Liver (tissue), 9 donors: ENCODE data around the gene TMEM248. TPM values are rescaled to one million over a fixed set of nuclear protein-coding genes. Genes with fewer than 3 reads are reported as not detected.

Experiments
- DNase-seq: peaks from one replicate; pipeline ENCODE4 v3.0.0-alpha.2; 2017; ENCODE audit warnings: low spot score
- H3K27ac ChIP-seq, 2 donors: one replicate each; pipeline ENCODE4 v1.7.0; 2013; ENCODE audit warnings: inconsistent platforms in 2 of 2, low read length in 2 of 2, control low read depth in 1 of 2, low read depth in 1 of 2, mild to moderate bottlenecking in 1 of 2
- H3K27me3 ChIP-seq, 4 donors: one replicate each; pipeline versions ENCODE4 v1.6.1 to v1.7.0; 2013; ENCODE audit warnings: low read length in 3 of 4, inconsistent platforms in 1 of 4, mild to moderate bottlenecking in 1 of 4, moderate library complexity in 1 of 4; ENCODE audit not compliant: control insufficient read depth in 4 of 4, insufficient read depth in 4 of 4
- H3K36me3 ChIP-seq, 4 donors: one replicate each; pipeline versions ENCODE4 v1.6.1 to v1.7.0; 2013; ENCODE audit warnings: low read length in 3 of 4, mild to moderate bottlenecking in 3 of 4, low read depth in 1 of 4, moderate library complexity in 1 of 4; ENCODE audit not compliant: control insufficient read depth in 4 of 4, insufficient read depth in 3 of 4
- H3K4me1 ChIP-seq, 4 donors: one replicate each; pipeline versions ENCODE4 v1.6.1 to v1.7.0; 2013; ENCODE audit warnings: low read length in 3 of 4, mild to moderate bottlenecking in 3 of 4, moderate library complexity in 1 of 4; ENCODE audit not compliant: control insufficient read depth in 4 of 4, insufficient read depth in 4 of 4
- H3K4me3 ChIP-seq, 3 donors: one replicate each; pipeline versions ENCODE4 v1.6.1 to v1.7.0; 2013; ENCODE audit warnings: low read length in 3 of 3, control low read depth in 1 of 3, low read depth in 1 of 3, mild to moderate bottlenecking in 1 of 3
- H3K9ac ChIP-seq, 2 donors: one replicate each; pipeline ENCODE4 v1.7.0; 2013; ENCODE audit warnings: low read length in 2 of 2, mild to moderate bottlenecking in 2 of 2, moderate library complexity in 2 of 2, control low read depth in 1 of 2, low read depth in 1 of 2
- H3K9me3 ChIP-seq, 4 donors: one replicate each; pipeline versions ENCODE4 v1.6.1 to v1.7.0; 2013; ENCODE audit warnings: low read length in 3 of 4; ENCODE audit not compliant: control insufficient read depth in 4 of 4
- CTCF ChIP-seq: fragments of 150-350 bp; IDR thresholded peaks from 2 replicates; pipeline ENCODE4 v1.5.1; 2017; ENCODE audit warnings: improper control_type of control experiment, low read depth, low read length; ENCODE audit not compliant: missing input control
- EGR1 ChIP-seq, 2 donors: IDR thresholded peaks; 2 replicates each; pipeline ENCODE4 v1.6.1; 2016 to 2018; ENCODE audit warnings: antibody characterized with exemption in 2 of 2, low read depth in 2 of 2
- FOXA1 ChIP-seq: IDR thresholded peaks from 2 replicates; pipeline ENCODE4 v1.6.1; 2016; ENCODE audit warnings: antibody characterized with exemption
- FOXA2 ChIP-seq: IDR thresholded peaks from 2 replicates; pipeline ENCODE4 v1.6.1; 2016; ENCODE audit warnings: antibody characterized with exemption
- GABPA ChIP-seq, 2 donors: IDR thresholded peaks in 1 of 2; conservative IDR thresholded peaks in 1 of 2; 2 replicates each; pipeline ENCODE4 v1.6.1; 2016; ENCODE audit warnings: antibody characterized with exemption in 2 of 2, mild to moderate bottlenecking in 1 of 2, moderate library complexity in 1 of 2
- HNF4A ChIP-seq, 2 donors: conservative IDR thresholded peaks; 2 replicates each; pipeline ENCODE4 v1.6.1; 2016; ENCODE audit warnings: antibody characterized with exemption in 2 of 2, mild to moderate bottlenecking in 2 of 2
- HNF4G ChIP-seq: IDR thresholded peaks from 2 replicates; pipeline ENCODE4 v1.6.1; 2016; ENCODE audit warnings: antibody characterized with exemption
- JUND ChIP-seq, 2 donors: IDR thresholded peaks; 2 replicates each; pipeline ENCODE4 v1.6.1; 2016; ENCODE audit warnings: antibody characterized with exemption in 2 of 2
- NR2F2 ChIP-seq: IDR thresholded peaks from 2 replicates; pipeline ENCODE4 v1.6.1; 2016; ENCODE audit warnings: antibody characterized with exemption
- RAD21 ChIP-seq, 2 donors: IDR thresholded peaks; 2 replicates each; pipeline ENCODE4 v1.6.1; 2016; ENCODE audit warnings: antibody characterized with exemption in 2 of 2, mild to moderate bottlenecking in 2 of 2
- RXRA ChIP-seq, 2 donors: IDR thresholded peaks; 2 replicates each; pipeline ENCODE4 v1.6.1; 2017 to 2018; ENCODE audit warnings: antibody characterized with exemption in 2 of 2, mild to moderate bottlenecking in 1 of 2
- SP1 ChIP-seq: IDR thresholded peaks from 2 replicates; pipeline ENCODE4 v1.6.1; 2018; ENCODE audit warnings: antibody characterized with exemption, mild to moderate bottlenecking
- TAF1 ChIP-seq: conservative IDR thresholded peaks from 2 replicates; pipeline ENCODE4 v1.6.1; 2016; ENCODE audit warnings: antibody characterized with exemption, mild to moderate bottlenecking
- YY1 ChIP-seq: IDR thresholded peaks from 2 replicates; pipeline ENCODE4 v1.6.1; 2016; ENCODE audit warnings: antibody characterized with exemption, mild to moderate bottlenecking
- WGBS: extraction: QIAGEN DNeasy Blood & Tissue Kit; methylation state at CpG from one replicate; pipeline ENCODE4 v1.1.7; 2013; 5-methylcytosine and 5-hydroxymethylcytosine counted together
- polyA plus RNA-seq, 2 donors: library from polyadenylated mRNA; stranded (reverse) in 1 of 2; unstranded in 1 of 2; fragments of 200-250 nt in 1 of 2; fragments of >200 nt in 1 of 2; fragmentation: Nextera tagmentation in 1 of 2; extraction: Ambion mirVana in 1 of 2; gene quantifications; one replicate each; pipeline versions ENCODE4 v1.2.1 to v1.2.3, GENCODE V29; 2013 to 2015
- total RNA-seq, 2 donors: library from RNA; depleted of rRNA; stranded (reverse); fragments of >200 nt; gene quantifications; one replicate each; pipeline ENCODE4 v1.2.3, GENCODE V29; 2014
- TF ChIP-seq, protein P1 (sequence below): IDR thresholded peaks from 2 replicates; pipeline ENCODE4 v1.6.1; 2016; ENCODE audit warnings: antibody characterized with exemption
- TF ChIP-seq, protein P2 (sequence below): IDR thresholded peaks from 2 replicates; pipeline ENCODE4 v1.6.1; 2016; ENCODE audit warnings: antibody characterized with exemption
- TF ChIP-seq, protein P3 (sequence below): IDR thresholded peaks from 2 replicates; pipeline ENCODE4 v1.6.1; 2016; ENCODE audit warnings: antibody characterized with exemption
- TF ChIP-seq, protein P4 (sequence below): IDR thresholded peaks from 2 replicates; pipeline ENCODE4 v1.6.1; 2016; ENCODE audit warnings: antibody characterized with exemption, mild to moderate bottlenecking
- donor health status: healthy.
- donor health status: healthy.
- donor health status: healthy.
- donor health status: healthy.
- donor health status: healthy.

TMEM248 gene
- total and polyA plus RNA-seq, 4 donors: 31.4 to 45.6 (median 41.6) TPM

GRCh38 chr7:66952343-66953043, 31.5 kb downstream of the TMEM248 start:
- no peak for DNase-seq
- Histone ChIP-seq H3K36me3 (peaks cover 35 to 87% (median 62%) of the 10 kb centered on the region in 4 donors), H3K9me3 (no peaks in the 10 kb centered on the region), H3K4me3 (no peak overlapping the region), H3K9ac (no peak overlapping the region), H3K4me1 (no peaks in the 10 kb centered on the region), H3K27me3 (no peaks in the 10 kb centered on the region), H3K27ac (no peak overlapping the region)
- TF ChIP-seq HNF4G (no peak), SP1 (no peak), HNF4A (conservative IDR thresholded peaks at IDR 0.05) (no peak), JUND (IDR thresholded peaks at IDR 0.05) (no peak), NR2F2 (no peak), FOXA1 (no peak), CTCF (no peak), YY1 (no peak), EGR1 (IDR thresholded peaks at IDR 0.05; ENCODE audit: low read depth in 2 of 2) (no peak), GABPA (IDR thresholded peaks at IDR 0.05 in 1 of 2, conservative IDR thresholded peaks at IDR 0.05 in 1 of 2) (no peak), RAD21 (IDR thresholded peaks at IDR 0.05) (no peak), RXRA (IDR thresholded peaks at IDR 0.05) (no peak), FOXA2 (no peak), TAF1 (no peak)
- TF ChIP-seq, protein P1, sequence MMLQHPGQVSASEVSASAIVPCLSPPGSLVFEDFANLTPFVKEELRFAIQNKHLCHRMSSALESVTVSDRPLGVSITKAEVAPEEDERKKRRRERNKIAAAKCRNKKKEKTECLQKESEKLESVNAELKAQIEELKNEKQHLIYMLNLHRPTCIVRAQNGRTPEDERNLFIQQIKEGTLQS: no peak
- TF ChIP-seq, protein P2, sequence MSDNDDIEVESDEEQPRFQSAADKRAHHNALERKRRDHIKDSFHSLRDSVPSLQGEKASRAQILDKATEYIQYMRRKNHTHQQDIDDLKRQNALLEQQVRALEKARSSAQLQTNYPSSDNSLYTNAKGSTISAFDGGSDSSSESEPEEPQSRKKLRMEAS: no peak
- TF ChIP-seq, protein P3, sequence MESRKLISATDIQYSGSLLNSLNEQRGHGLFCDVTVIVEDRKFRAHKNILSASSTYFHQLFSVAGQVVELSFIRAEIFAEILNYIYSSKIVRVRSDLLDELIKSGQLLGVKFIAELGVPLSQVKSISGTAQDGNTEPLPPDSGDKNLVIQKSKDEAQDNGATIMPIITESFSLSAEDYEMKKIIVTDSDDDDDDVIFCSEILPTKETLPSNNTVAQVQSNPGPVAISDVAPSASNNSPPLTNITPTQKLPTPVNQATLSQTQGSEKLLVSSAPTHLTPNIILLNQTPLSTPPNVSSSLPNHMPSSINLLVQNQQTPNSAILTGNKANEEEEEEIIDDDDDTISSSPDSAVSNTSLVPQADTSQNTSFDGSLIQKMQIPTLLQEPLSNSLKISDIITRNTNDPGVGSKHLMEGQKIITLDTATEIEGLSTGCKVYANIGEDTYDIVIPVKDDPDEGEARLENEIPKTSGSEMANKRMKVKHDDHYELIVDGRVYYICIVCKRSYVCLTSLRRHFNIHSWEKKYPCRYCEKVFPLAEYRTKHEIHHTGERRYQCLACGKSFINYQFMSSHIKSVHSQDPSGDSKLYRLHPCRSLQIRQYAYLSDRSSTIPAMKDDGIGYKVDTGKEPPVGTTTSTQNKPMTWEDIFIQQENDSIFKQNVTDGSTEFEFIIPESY: no peak
- WGBS: 84% methylated on average over 11 of the region's 11 CpGs

DNA sequence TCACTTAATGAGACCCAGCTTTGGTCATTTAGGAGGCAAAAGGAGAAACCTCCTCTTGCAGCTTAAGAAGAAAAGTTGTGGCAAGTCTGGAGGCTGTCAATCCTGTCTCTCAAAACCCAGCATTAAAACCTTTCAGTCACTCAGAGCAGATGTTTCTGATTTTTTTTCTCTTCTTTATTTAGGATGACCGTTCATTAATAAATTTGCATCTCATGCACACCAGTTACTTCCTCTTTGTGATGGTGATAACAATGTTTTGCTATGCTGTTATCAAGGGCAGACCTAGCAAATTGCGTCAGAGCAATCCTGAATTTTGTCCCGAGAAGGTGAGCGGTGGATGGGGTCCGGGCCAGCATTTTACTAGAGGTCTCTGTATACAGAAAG, 32.0 kb downstream of the TMEM248 start:
- Histone ChIP-seq H3K9me3 (no peaks in the 10 kb centered on the region), H3K4me3 (no peak overlapping the region), H3K27ac (no peak overlapping the region), H3K4me1 (no peaks in the 10 kb centered on the region), H3K36me3 (peaks cover 35 to 87% (median 64%) of the 10 kb centered on the region in 4 donors), H3K9ac (no peak overlapping the region), H3K27me3 (no peaks in the 10 kb centered on the region)
- DNase-seq: no peak
- 80% methylated on average over 5 of the region's 5 CpGs for WGBS
- no peak for TF ChIP-seq SP1
- TF ChIP-seq EGR1 (IDR thresholded peaks at IDR 0.05; ENCODE audit: low read depth in 2 of 2): no peak
- no peak for TF ChIP-seq HNF4A (conservative IDR thresholded peaks at IDR 0.05)
- no peak for TF ChIP-seq TAF1
- no peak for TF ChIP-seq FOXA1
- no peak for TF ChIP-seq HNF4G
- TF ChIP-seq, protein P2: no peak
- TF ChIP-seq NR2F2: no peak
- no peak for TF ChIP-seq RXRA (IDR thresholded peaks at IDR 0.05)
- no peak for TF ChIP-seq JUND (IDR thresholded peaks at IDR 0.05)
- no peak for TF ChIP-seq GABPA (IDR thresholded peaks at IDR 0.05 in 1 of 2, conservative IDR thresholded peaks at IDR 0.05 in 1 of 2)
- no peak for TF ChIP-seq CTCF
- TF ChIP-seq, protein P4, sequence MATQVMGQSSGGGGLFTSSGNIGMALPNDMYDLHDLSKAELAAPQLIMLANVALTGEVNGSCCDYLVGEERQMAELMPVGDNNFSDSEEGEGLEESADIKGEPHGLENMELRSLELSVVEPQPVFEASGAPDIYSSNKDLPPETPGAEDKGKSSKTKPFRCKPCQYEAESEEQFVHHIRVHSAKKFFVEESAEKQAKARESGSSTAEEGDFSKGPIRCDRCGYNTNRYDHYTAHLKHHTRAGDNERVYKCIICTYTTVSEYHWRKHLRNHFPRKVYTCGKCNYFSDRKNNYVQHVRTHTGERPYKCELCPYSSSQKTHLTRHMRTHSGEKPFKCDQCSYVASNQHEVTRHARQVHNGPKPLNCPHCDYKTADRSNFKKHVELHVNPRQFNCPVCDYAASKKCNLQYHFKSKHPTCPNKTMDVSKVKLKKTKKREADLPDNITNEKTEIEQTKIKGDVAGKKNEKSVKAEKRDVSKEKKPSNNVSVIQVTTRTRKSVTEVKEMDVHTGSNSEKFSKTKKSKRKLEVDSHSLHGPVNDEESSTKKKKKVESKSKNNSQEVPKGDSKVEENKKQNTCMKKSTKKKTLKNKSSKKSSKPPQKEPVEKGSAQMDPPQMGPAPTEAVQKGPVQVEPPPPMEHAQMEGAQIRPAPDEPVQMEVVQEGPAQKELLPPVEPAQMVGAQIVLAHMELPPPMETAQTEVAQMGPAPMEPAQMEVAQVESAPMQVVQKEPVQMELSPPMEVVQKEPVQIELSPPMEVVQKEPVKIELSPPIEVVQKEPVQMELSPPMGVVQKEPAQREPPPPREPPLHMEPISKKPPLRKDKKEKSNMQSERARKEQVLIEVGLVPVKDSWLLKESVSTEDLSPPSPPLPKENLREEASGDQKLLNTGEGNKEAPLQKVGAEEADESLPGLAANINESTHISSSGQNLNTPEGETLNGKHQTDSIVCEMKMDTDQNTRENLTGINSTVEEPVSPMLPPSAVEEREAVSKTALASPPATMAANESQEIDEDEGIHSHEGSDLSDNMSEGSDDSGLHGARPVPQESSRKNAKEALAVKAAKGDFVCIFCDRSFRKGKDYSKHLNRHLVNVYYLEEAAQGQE: no peak
- TF ChIP-seq YY1: no peak
